Smooth muscle cell (in vitro differentiated cells): ENCODE measurements around the gene TOMT. TPM values are rescaled to one million over a fixed set of nuclear protein-coding genes. Genes with fewer than 3 reads are reported as not detected.

Experiments
- DNase-seq: peaks from one replicate; lab custom pipeline; 2025; ENCODE audit not compliant: unreplicated experiment; lab: John Stamatoyannopoulos, UW
- H2AFZ ChIP-seq: fragments of 200-600 bp; sonication (generic); 2 replicates; pipeline ENCODE4 v1.6.0; 2016; ENCODE audit warnings: antibody characterized with exemption, low read depth, mild to moderate bottlenecking
- H3F3A ChIP-seq: fragments of 200-600 bp; sonication (generic); 2 replicates; pipeline ENCODE4 v1.6.0; 2017; ENCODE audit warnings: antibody characterized with exemption, low read depth
- H3K27ac ChIP-seq: fragments of 200-600 bp; sonication (generic); 2 replicates; pipeline ENCODE4 v1.5.1; 2016; ENCODE audit warnings: low read depth, mild to moderate bottlenecking
- H3K27me3 ChIP-seq: fragments of 200-600 bp; sonication (generic); 2 replicates; pipeline ENCODE4 v1.6.1; 2016; ENCODE audit warnings: low read depth, mild to moderate bottlenecking
- H3K36me3 ChIP-seq: fragments of 200-600 bp; sonication (generic); 2 replicates; pipeline ENCODE4 v1.5.1; 2016; ENCODE audit warnings: low read depth
- H3K4me1 ChIP-seq: fragments of 200-600 bp; sonication (generic); 2 replicates; pipeline ENCODE4 v1.5.1; 2016; ENCODE audit warnings: low read depth
- H3K4me2 ChIP-seq: fragments of 200-600 bp; sonication (generic); 2 replicates; pipeline ENCODE4 v1.6.0; 2016; ENCODE audit warnings: mild to moderate bottlenecking
- H3K4me3 ChIP-seq: fragments of 200-600 bp; sonication (generic); 2 replicates; pipeline ENCODE4 v1.5.1; 2016; ENCODE audit warnings: mild to moderate bottlenecking
- H3K79me2 ChIP-seq: fragments of 200-600 bp; sonication (generic); 2 replicates; pipeline ENCODE4 v1.6.0; 2016; ENCODE audit warnings: low read depth, mild to moderate bottlenecking
- H3K9ac ChIP-seq: fragments of 200-600 bp; sonication (generic); 2 replicates; pipeline ENCODE4 v1.6.0; 2016; ENCODE audit warnings: low read depth
- H3K9me3 ChIP-seq: fragments of 200-600 bp; sonication (generic); replicated peaks from 2 replicates; pipeline ENCODE4 v1.5.1; 2016; ENCODE audit warnings: low read depth
- H4K20me1 ChIP-seq: fragments of 200-600 bp; sonication (generic); 2 replicates; pipeline ENCODE4 v1.6.0; 2016; ENCODE audit warnings: low read depth
- CTCF ChIP-seq: fragments of 200-600 bp; sonication (generic); IDR thresholded peaks from 2 replicates; pipeline ENCODE4 v1.5.1; 2017; ENCODE audit warnings: borderline replicate concordance, mild to moderate bottlenecking, antibody characterized with exemption; ENCODE audit not compliant: insufficient read depth, poor library complexity, severe bottlenecking
- WGBS: methylation state at CpG from one replicate; pipeline ENCODE4 v1.1.7; 2016; ENCODE audit warnings: low lambda C conversion rate; 5-methylcytosine and 5-hydroxymethylcytosine counted together
- polyA plus RNA-seq: library from polyadenylated mRNA; unstranded; fragments of >200 nt; fragmentation: Nextera tagmentation; extraction: Ambion mirVana; gene quantifications from 2 replicates; pipeline ENCODE4 v1.2.1, GENCODE V29; 2016
- total RNA-seq: library from RNA; depleted of rRNA; stranded (reverse); fragments of >200 nt; gene quantifications from 2 replicates; pipeline ENCODE4 v1.2.3, GENCODE V29; 2014

TOMT gene
- total and polyA plus RNA-seq, 2 experiments from 2014 or later: not detected

GRCh38 chr11:72083414-72083813 lies 22.3 kb upstream of the TOMT start:
- H3F3A ChIP-seq: no peaks in the 10 kb centered on the region
- H3K9ac ChIP-seq: no peak overlapping the region
- H3K27ac ChIP-seq: peak overlapping the region; percentile 36
- no peaks in the 10 kb centered on the region for H3K36me3 ChIP-seq
- no peaks in the 10 kb centered on the region for H4K20me1 ChIP-seq
- H3K9me3 ChIP-seq: no peaks in the 10 kb centered on the region
- H3K4me2 ChIP-seq: no peak overlapping the region
- H2AFZ ChIP-seq: no peak overlapping the region
- DNase-seq: no peak
- 90% methylated on average over 2 of the region's 2 CpGs for WGBS
- peaks cover 4% of the 10 kb centered on the region for H3K4me1 ChIP-seq
- no peaks in the 10 kb centered on the region for H3K27me3 ChIP-seq
- peaks cover 11% of the 10 kb centered on the region for H3K79me2 ChIP-seq
- TF ChIP-seq CTCF: no peak
- no peak overlapping the region for H3K4me3 ChIP-seq

- H3K4me3 ChIP-seq: no peak overlapping the region
- H2AFZ ChIP-seq: no peak overlapping the region
- no peaks in the 10 kb centered on the region for H3K9me3 ChIP-seq
- 87% methylated on average over 4 of the region's 4 CpGs for WGBS
- H3K9ac ChIP-seq: no peak overlapping the region
- peaks cover 9% of the 10 kb centered on the region for H3K79me2 ChIP-seq
- no peaks in the 10 kb centered on the region for H3F3A ChIP-seq
- no peaks in the 10 kb centered on the region for H4K20me1 ChIP-seq
- H3K4me2 ChIP-seq: no peak overlapping the region
- no peak for DNase-seq
- H3K27ac ChIP-seq: no peak overlapping the region
- H3K4me1 ChIP-seq: peaks cover 3% of the 10 kb centered on the region
- no peaks in the 10 kb centered on the region for H3K36me3 ChIP-seq
- no peak for TF ChIP-seq CTCF
- no peaks in the 10 kb centered on the region for H3K27me3 ChIP-seq
Measured at GRCh38 chr11:72084076-72084475, 21.6 kb upstream of the TOMT start.

GRCh38 chr11:72084965-72085364 lies 20.8 kb upstream of the TOMT start:
- Histone ChIP-seq H3K4me2 (no peak overlapping the region), H4K20me1 (no peaks in the 10 kb centered on the region), H3K9ac (no peak overlapping the region), H3K79me2 (peaks cover under 1% of the 10 kb centered on the region), H3K4me3 (no peak overlapping the region), H2AFZ (no peak overlapping the region), H3F3A (no peaks in the 10 kb centered on the region), H3K9me3 (no peaks in the 10 kb centered on the region), H3K27ac (no peak overlapping the region), H3K27me3 (no peaks in the 10 kb centered on the region), H3K4me1 (peaks cover 3% of the 10 kb centered on the region), H3K36me3 (no peaks in the 10 kb centered on the region)
- WGBS: 85% methylated on average over 1 of the region's 1 CpG
- no peak for TF ChIP-seq CTCF
- no peak for DNase-seq

- Histone ChIP-seq H3K4me2 (no peak overlapping the region), H3K4me3 (no peak overlapping the region), H3K9me3 (no peaks in the 10 kb centered on the region), H3K9ac (no peak overlapping the region), H2AFZ (no peak overlapping the region), H3K27me3 (no peaks in the 10 kb centered on the region), H3F3A (no peaks in the 10 kb centered on the region), H3K27ac (no peak overlapping the region), H3K36me3 (no peaks in the 10 kb centered on the region), H3K4me1 (peaks cover 3% of the 10 kb centered on the region), H3K79me2 (no peaks in the 10 kb centered on the region), H4K20me1 (no peaks in the 10 kb centered on the region)
- DNase-seq: no peak
- WGBS: 59% methylated on average over 3 of the region's 3 CpGs
- no peak for TF ChIP-seq CTCF
Measured at GRCh38 chr11:72085621-72086351, 19.9 kb upstream of the TOMT start.
